Activated CD8-positive, alpha-beta memory T cell treated with anti-CD3 and anti-CD28 coated beads for 48 hours (primary cell): ENCODE data around the gene PIP4K2A.
"Not testable (repeated sequence)": the region's sequence is repeated elsewhere in the genome, so short reads cannot be mapped to it uniquely, and the experiment has no call there.

Source experiments
- DNase-seq, 3 experiments: peaks; one replicate each; pipeline ENCODE4 v3.0.0-alpha.2; 2020; ENCODE audit warnings: low read depth in 2 of 3, low spot score in 2 of 3

The PIP4K2A gene

GRCh38 chr10:22719406-22720042, 5.1 kb upstream of the PIP4K2A start:
- no peak for DNase-seq

DNA sequence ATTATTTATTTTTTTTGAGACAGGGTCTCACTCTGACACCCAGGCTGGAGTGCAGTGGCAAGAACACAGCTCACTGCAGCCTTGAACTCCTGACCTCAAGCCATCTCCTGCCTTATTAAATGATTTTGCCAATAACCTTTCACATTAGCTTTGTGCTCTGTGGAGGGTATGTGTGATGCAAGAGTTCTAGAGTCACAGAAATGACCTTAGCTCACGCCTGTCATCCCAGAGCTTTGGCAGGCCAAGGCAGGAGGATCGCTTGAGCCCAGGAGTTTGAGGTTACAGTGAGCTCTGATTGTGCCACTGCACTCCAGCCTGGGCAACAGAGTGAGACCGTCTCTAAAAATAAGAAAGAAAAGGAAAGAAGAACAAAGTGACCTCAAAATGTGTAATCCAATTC, 4.3 kb upstream of the PIP4K2A start:
- not testable (repeated sequence) for DNase-seq

DNA sequence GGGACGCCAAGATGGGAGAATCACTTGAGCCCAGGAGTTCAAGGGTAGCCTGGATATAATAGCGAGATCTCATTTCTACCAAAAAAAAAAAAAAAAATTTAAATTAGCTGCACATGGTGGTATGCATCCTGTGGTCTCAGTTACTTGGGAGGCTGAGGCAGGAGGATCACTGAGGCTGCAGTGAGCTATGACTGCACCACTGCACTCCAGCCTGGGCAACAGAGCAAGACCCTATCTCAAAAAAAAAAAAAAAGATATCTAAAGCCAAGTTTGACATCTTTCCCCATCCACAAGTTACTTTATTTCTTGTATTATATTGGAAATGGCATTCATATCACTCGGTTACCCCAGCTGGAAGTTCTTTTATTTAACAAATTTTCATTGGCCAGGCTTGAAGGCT, 3.4 kb upstream of the PIP4K2A start:
- no peak for DNase-seq

GRCh38 chr10:22716943-22717342, 2.6 kb upstream of the PIP4K2A start:
- DNase-seq, result no peak

DNA sequence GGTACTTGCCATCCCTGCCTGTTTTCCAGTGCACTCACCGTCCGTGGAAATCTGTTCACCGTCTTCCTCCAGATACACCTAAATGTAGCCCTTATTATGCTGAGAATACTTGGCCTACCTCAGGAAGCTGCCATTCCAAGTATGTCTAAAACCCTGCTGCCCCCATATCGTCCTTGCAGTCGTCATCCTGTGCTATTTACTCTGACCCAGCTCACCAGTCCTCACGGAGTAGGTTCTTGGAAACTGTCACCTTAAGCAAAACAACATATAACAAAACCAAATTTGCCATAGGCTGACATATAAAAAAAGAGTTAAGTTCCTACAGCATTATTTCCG, 880 bp upstream of the PIP4K2A start:
- DNase-seq, result no peak

GRCh38 chr10:22713853-22714478, 412 bp downstream of the PIP4K2A start:
- DNase-seq, result peak in 2 of 3 experiments; percentile 18 to 33

DNA sequence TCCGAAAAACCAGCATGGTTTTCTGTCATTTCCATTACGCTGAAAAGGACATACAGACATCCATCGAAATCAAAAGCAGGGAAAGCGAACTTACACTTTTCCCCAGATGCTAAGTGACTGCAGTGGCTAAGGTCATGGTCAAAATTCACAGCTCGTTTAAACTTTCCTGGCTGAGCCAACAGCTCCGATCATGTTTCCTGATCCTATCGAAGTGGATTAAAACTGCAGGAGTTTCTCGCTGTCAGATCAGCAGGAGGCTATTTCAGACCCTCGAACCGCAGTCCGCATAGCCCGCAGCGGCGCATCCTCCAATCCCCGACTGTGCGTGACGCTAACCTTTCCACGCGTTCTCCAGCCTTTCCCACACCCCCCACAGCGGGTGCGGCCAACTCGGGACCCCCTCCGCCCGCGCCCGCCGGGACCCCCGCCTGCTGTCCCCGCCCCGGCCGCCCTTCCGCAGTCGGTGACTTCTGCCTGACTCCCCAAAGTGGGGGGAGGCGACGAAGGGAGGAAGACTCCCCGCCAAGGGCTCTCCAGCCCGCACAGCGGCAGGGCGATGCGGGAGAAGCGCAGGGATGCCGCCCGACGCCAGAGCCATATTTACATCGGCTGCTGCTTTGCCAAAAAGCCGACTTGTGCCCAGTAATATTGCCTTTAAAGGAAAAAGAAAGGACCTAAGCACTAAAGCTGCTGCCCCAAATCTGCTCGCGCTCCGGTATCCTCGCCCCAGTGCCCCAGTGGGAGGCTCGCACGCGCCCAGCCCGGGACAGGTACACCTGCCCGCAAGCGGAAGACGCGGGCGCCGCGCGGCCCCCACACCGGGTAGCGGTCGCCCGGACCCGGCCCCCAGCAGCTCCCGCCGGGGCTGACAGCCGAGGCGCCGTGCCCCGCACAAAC, 1.2 kb downstream of the PIP4K2A start:
- peak in 1 of 3 experiments; percentile 9 for DNase-seq

DNA sequence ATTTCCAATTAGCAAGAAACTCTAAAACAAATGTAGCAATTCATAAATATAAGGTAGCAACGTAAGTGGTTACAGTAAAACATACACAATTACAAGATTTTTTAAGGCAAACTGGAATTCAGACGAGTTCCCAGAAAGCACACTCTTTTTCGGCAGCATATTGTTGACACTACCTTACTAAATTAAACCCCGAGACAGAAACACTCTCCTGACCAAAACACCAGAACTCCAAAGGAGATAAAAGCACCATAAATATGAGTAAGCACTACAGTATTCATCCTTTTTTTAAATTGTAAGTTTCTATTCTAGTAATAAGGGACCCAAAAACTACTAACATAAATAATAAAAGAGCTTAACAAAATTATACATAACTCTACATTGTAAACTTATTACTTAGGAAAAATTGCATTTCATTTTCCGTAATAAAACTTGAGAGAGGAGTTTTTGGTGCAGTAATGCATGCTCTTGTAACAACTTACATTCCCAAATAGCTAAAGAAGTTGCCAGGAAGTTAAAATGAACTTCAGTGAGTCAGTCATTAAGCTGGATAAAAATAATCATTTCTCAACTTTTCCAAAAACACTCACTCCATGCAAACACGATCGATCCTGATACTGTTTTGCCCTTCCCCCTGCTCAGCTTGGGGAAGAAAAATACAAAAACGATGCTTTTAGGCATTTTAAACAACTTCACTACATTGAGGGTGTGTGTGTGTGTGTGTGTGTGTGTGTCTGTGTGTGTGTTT, 2.0 kb downstream of the PIP4K2A start:
- DNase-seq, result no peak

DNA sequence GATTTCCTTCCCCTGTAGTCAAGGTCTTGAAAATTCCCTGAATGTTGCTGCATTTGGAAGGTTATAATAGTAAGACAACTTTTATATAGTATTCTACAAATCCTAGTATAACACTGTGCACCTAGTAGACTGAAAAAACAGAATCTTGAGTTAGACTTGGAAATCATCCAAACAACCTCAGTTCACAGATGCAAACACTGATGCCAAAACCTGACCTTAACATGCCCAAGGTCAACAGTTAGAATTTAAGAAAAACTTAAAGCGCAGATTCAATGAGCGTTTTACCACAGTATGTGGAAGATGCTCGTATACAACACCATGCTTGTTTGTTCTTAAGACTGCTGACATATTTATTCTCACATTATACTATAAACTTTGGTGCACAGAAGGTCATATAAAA, 3.0 kb downstream of the PIP4K2A start:
- no peak for DNase-seq

DNA sequence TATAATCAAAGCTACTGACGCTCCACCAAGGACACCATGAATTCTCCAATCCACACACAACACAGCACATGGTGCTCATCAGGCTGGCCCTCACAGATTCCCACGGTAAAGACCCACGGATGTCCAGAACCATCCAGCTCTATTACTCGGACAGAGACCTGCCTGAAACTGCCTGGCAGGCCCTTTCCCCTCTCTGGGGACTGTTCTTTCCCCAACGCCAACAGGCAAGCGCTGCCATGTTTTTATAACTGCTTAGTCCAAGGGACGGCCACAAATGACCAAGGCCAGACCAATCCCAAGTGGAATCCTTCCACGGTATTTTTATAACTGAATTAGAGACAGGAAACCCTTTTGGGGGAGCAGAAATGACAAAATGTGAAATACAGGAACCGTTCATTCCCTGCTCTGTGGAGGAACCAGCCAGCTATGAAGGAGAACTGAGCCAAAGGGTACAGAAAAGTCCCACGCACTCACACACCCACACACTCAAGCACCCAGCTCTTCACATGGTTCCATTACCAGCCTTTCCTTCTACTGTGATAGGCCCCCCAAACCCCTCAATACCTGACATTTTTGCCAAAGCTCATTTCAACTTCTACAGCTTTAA, 4.1 kb downstream of the PIP4K2A start:
- DNase-seq, result no peak

GRCh38 chr10:22708772-22709171, 5.6 kb downstream of the PIP4K2A start:
- no peak for DNase-seq

- DNase-seq, result no peak
Measured at GRCh38 chr10:22705527-22705926, 8.9 kb downstream of the PIP4K2A start.

GRCh38 chr10:22704942-22705341, 9.4 kb downstream of the PIP4K2A start:
- no peak for DNase-seq

GRCh38 chr10:22704471-22704911, 9.9 kb downstream of the PIP4K2A start:
- DNase-seq, result no peak

- no peak for DNase-seq
Measured at GRCh38 chr10:22702348-22702747, 12.0 kb downstream of the PIP4K2A start.

DNA sequence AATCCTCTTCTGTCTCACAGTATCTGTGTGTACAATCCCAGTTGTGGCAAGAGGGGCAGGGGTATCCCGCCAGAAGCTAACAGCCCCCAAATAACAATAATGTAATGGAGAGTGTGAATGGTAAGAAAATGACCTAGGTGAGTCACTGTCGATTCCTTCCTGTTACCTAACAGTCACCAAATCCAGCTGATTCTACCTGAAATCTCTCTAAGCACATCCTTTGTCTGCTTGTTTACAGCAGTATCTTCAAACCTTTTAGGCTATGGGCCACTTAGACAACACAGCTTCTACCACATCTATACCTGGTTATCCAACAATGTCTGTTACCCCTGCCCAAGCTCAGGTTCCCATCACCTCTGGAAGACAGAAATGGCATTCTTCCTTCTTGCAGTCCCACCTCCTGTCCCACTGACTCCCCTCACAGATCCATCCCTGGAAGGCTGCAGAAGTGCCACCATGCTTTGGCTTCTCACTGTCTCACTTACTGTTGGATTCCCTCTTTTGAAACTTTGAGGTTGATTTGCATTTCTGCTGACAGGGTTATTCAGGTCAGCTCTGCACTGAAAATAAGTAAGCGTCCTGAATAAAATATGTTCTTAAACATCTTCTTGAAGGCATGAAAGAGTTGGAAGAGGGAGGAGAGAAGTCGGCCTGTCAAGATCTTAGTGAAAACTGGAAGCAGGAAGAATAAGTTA, 13.1 kb downstream of the PIP4K2A start:
- DNase-seq, result no peak

GRCh38 chr10:22700489-22700888, 13.9 kb downstream of the PIP4K2A start:
- DNase-seq, result no peak

DNA sequence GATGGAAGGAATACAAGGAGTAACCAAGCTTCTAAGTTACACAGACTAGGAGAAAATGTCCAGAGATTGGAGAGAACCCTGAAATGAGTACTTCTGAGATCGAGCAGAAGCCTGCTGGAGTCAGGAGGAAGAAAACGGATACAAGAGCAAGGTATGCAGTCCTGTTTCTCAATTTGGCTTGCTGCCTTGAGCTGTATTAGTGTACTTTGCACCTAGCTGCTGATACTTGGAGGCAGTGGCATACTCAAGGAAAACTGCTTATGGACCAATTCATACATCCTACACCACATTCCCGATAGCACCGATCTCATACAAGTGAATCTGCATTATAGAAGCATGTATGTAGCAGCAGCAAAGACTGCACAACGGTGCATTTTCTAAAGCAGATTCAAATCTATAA, 14.4 kb downstream of the PIP4K2A start:
- no peak for DNase-seq

DNA sequence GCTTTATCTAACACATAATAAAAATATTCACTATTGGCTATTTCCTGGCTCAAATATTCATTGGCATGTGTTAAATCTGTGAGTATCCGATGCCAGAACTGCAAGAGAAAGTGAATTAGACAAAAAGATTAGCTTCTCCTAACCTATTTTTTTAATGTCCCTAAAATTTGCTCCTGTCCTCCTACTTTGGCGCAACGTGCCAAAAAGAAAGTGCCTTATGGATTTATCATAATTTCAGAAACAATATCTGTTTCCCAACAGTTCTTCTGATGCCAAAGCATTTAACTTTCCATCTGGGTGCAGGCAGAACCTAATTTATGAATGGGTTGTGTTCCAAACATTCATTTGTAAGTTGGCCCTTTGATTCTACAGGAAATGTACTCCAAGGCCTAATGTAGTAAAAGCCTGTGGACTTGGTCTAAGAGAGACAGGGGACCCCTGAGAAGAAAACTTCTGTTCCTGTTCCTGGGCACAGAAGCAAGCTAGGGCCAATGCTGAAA, 15.4 kb downstream of the PIP4K2A start:
- DNase-seq, result no peak

DNA sequence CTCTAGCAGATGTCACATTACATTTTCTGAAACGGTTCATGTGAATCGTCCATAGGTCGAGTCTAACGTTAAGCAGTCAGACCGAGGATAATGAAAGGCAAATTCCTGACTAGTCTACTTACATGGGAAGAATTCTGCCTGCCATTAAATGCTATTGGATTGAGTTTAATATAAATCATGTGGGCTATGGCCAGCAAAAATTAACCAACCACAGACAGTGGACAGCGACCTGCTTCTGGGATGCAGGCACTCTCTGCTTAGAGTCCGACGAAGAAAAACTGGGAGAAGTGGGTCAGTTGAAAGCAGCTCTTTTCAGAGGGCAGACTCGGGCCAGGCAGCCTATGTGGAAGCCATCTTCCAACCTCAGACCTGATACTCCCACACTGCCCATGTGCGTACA, 16.6 kb downstream of the PIP4K2A start:
- no peak for DNase-seq
